ENCODE data around the gene ADAMTS13. TPM values are rescaled to one million over a fixed set of nuclear protein-coding genes. Genes with fewer than 3 reads are reported as not detected.

The ADAMTS13 gene
- total and polyA plus RNA-seq, 11 donors, result 0.64 to 5.8 (median 2.7) TPM

DNA sequence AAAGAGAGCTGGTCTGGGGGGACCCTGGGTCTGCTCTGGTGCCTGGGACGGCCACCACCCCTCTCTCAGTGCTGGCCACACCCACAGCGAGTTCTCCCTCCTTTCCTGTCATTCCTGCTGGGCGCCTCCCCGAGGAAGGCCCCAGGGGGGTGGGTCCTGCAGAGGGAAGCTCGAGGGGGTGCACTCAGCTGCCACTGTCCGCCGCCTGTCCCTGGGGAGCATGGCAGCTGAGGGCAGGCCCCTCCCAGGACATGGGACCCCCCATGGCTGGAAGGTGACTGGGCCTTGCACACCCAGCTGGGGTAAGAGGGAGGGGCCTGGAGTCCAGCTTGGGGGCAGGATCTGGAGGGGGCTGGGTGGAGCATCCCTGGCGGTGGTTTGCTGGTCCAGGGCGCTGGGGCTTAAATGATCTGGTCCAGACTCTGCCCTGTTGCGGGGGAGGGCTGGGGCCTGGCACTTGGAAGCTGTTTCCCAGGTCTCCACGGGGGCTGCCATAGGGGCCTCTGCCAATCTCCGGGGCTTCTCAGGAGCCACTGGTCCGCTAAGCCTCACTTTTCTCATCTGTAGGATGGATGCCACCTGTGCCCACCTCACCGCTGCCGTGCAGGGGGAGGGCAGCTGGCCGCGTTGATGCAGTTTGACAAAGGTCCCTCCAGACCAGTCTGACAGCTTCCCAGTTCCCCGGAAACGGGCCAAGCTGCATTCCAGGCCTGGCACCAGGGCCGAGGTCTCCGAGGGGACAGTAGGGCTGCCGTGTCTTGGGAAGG is 62.7 kb downstream of the ADAMTS13 start:
- Histone ChIP-seq H3K4me3 (no peak overlapping the region), H3K9me3 (no peaks in the 10 kb centered on the region), H3K36me3 (no peaks in the 10 kb centered on the region), H3K4me1 (peaks cover 0 to 14% (median 2%) of the 10 kb centered on the region in 12 donors), H3K27me3 (peaks cover 0 to 4% (median 0%) of the 10 kb centered on the region in 9 donors), H3K27ac (no peak overlapping the region)
- WGBS, 4 donors, result 69 to 72% (median 71%) methylated on average over 17 to 22 of the region's 22 CpGs
- no peak for TF ChIP-seq POLR2A (IDR thresholded peaks at IDR 0.05)
- TF ChIP-seq, protein P1, sequence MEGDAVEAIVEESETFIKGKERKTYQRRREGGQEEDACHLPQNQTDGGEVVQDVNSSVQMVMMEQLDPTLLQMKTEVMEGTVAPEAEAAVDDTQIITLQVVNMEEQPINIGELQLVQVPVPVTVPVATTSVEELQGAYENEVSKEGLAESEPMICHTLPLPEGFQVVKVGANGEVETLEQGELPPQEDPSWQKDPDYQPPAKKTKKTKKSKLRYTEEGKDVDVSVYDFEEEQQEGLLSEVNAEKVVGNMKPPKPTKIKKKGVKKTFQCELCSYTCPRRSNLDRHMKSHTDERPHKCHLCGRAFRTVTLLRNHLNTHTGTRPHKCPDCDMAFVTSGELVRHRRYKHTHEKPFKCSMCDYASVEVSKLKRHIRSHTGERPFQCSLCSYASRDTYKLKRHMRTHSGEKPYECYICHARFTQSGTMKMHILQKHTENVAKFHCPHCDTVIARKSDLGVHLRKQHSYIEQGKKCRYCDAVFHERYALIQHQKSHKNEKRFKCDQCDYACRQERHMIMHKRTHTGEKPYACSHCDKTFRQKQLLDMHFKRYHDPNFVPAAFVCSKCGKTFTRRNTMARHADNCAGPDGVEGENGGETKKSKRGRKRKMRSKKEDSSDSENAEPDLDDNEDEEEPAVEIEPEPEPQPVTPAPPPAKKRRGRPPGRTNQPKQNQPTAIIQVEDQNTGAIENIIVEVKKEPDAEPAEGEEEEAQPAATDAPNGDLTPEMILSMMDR (IDR thresholded peaks at IDR 0.05), result no peak
- DNase-seq, result peak in 3 of 5 donors; percentile 18 to 69 (median 22)
- no peak for ATAC-seq
- intact Hi-C loops (cut with DNase I), result loop anchor here in 7 of 10 donors (2.0 to 10.0 kb wide), 9 partner anchors 63 to 463 kb away; partner anchors contain the start of genes ADAMTS13 (in 1 of the 7), MED22 (in 1 of the 7), RPL7A (in 1 of the 7) and SURF1 (in 1 of the 7)

- WGBS, 4 donors, result 61 to 73% (median 66%) methylated on average over 23 to 25 of the region's 25 CpGs
- DNase-seq (peak in 3 of 5 donors; percentile 21 to 61 (median 22)), ATAC-seq (peak in 2 of 4 donors; percentile 4 to 11)
- no peak overlapping the region for H3K4me3 ChIP-seq
- H3K9me3 ChIP-seq, result no peaks in the 10 kb centered on the region
- H3K36me3 ChIP-seq, result no peaks in the 10 kb centered on the region
- TF ChIP-seq POLR2A (IDR thresholded peaks at IDR 0.05), result no peak
- TF ChIP-seq, protein P1 (IDR thresholded peaks at IDR 0.05), result no peak
- intact Hi-C loops (cut with DNase I), result loop anchor here (1.0 to 10.0 kb wide), 13 partner anchors 63 to 463 kb away; partner anchors contain the start of genes ADAMTS13 (in 1 of the 10), MED22 (in 1 of the 10), RPL7A (in 1 of the 10) and SURF1 (in 1 of the 10)
- H3K27ac ChIP-seq, result no peak overlapping the region
- H3K27me3 ChIP-seq, result peaks cover 0 to 4% (median 0%) of the 10 kb centered on the region in 9 donors
- H3K4me1 ChIP-seq, result peaks cover 0 to 12% (median 2%) of the 10 kb centered on the region in 12 donors
These were observed 63.5 kb downstream of the ADAMTS13 start for GRCh38 chr9:133485531-133486260.

DNA sequence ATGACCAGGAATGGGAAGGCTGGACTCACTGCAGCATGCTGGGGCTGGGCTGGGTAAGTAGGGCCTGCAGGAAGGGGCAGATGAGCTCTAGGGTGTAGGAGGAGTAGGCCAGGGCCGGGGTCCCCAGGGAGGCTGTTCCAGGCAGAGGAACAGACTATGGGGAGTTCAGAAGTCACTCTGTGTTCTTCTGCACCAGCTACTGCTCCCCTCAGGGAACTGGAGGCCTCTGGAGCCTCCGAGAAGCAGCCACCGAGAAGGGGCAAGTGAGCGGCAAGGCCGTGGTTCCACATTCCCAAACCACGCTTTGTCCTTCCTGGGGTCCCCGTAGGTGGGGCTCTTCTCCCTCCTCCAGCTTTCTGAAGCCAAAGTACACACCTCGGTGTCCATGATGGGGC is 65.2 kb downstream of the ADAMTS13 start:
- H3K36me3 ChIP-seq, result no peaks in the 10 kb centered on the region
- intact Hi-C loops (cut with DNase I), result loop anchor here (2.0 to 10.0 kb wide), 10 partner anchors 65 to 465 kb away; partner anchors contain the start of genes ADAMTS13 (in 1 of the 10), MED22 (in 1 of the 10), RPL7A (in 1 of the 10) and SURF1 (in 1 of the 10)
- peaks cover 0 to 4% (median 0%) of the 10 kb centered on the region in 9 donors for H3K27me3 ChIP-seq
- peaks cover 0 to 21% (median 10%) of the 10 kb centered on the region in 12 donors for H3K4me1 ChIP-seq
- 78 to 89% (median 85%) methylated on average over 5 to 8 of the region's 8 CpGs for WGBS, 4 donors
- peak overlapping the region in 3 of 12 donors; percentile 43 to 75 (median 66) for H3K27ac ChIP-seq
- no peaks in the 10 kb centered on the region for H3K9me3 ChIP-seq
- peak in 2 of 5 donors; percentile 20 to 26 for DNase-seq
- TF ChIP-seq POLR2A (IDR thresholded peaks at IDR 0.05), result no peak
- TF ChIP-seq, protein P1 (IDR thresholded peaks at IDR 0.05), result no peak
- no peak for ATAC-seq
- H3K4me3 ChIP-seq, result peak overlapping the region in 1 of 12 donors; percentile 10

Measured in heart left ventricle (tissue), 16 donors.